ENCODE data around the gene CARM1.

DNA sequence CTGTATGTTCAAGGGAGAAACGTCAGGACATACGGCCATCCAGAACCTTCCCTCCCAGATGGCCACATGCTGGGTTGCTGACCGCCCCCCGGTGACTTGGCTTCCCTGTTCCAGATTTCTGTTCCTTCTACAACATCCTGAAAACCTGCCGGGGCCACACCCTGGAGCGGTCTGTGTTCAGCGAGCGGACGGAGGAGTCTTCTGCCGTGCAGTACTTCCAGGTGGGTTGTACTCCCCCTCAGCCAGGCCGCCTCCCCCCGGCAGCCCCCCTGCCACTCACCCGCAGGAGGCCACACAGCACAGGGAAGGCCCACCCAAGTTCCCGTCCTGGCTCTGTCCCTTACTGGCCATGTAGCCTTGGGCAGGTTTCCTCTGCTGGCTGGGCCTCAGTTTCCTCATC lies 36.6 kb downstream of the CARM1 start:
- TF ChIP-seq, protein P1, sequence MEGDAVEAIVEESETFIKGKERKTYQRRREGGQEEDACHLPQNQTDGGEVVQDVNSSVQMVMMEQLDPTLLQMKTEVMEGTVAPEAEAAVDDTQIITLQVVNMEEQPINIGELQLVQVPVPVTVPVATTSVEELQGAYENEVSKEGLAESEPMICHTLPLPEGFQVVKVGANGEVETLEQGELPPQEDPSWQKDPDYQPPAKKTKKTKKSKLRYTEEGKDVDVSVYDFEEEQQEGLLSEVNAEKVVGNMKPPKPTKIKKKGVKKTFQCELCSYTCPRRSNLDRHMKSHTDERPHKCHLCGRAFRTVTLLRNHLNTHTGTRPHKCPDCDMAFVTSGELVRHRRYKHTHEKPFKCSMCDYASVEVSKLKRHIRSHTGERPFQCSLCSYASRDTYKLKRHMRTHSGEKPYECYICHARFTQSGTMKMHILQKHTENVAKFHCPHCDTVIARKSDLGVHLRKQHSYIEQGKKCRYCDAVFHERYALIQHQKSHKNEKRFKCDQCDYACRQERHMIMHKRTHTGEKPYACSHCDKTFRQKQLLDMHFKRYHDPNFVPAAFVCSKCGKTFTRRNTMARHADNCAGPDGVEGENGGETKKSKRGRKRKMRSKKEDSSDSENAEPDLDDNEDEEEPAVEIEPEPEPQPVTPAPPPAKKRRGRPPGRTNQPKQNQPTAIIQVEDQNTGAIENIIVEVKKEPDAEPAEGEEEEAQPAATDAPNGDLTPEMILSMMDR (IDR thresholded peaks at IDR 0.05), result no peak
- no peak for TF ChIP-seq POLR2A (IDR thresholded peaks at IDR 0.05)

Measured in body of pancreas (tissue), 4 donors.